ENCODE measurements around the gene LCN15. TPM values are rescaled to one million over a fixed set of nuclear protein-coding genes. Genes with fewer than 3 reads are reported as not detected.
A peak's percentile ranks its signal among the peaks of the same experiment; 100 is the strongest.

Gene LCN15
- total and polyA plus RNA-seq, 2 of the 13 experiments (the other 11 are each of a cell fraction or from before 2014, with no cell fraction given), result 1.3 to 53.7 TPM

DNA sequence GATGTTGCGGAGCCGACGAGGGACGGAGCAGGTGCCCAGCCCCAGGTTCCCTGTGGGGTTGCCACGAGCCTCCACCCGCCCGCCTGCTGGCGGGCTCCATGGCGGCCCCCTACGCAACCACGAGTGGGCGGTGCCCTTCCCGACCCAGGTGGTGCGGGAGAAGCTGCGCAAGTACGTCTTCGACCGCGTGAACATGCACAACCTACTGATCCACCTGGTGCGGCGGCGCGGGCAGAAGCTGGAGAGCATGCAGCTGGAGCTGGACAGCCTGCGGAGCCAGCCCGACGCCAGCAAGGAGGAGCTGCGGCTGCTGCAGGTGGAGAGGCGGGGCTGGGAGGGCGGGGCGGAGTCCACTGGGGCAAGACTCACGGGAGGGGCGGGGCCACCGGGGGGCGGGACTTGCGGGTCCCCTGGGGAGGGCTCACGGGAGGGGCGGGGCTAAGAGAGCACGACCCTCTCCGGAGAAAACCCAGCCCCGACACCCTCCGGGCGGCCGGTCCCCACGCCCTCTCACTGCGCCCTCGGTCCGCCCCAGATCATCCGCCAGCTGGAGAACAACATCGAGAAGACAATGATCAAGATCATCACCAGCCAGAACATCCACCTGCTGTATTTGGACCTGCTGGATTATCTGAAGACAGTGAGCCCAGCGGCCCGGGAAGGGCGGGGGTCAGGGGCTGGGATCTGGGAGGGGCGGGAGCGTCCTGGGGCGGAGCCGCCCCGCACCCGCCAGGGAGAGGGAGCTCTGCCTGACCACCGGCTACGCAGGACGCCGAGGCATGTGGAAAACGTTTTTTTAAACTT is 35.7 kb upstream of the LCN15 start (continued):
- TF ChIP-seq NFE2 (CRISPR knock-in tag; IDR thresholded peaks at IDR 0.05) (no peak), ZNF572 (CRISPR knock-in tag; IDR thresholded peaks at IDR 0.05) (no peak), EZH2 (conservative IDR thresholded peaks at IDR 0.05; ENCODE audit: low read depth, low read length) (no peak), LCORL (IDR thresholded peaks at IDR 0.05) (no peak), LCORL (CRISPR knock-in tag; IDR thresholded peaks at IDR 0.05) (no peak), ZNF749 (CRISPR knock-in tag; IDR thresholded peaks at IDR 0.05; ENCODE audit: borderline replicate concordance) (0 out of 2 replicates have a peak, but pooled peaks have one; percentile 45), NCOA2 (CRISPR knock-in tag; IDR thresholded peaks at IDR 0.05) (peak; percentile 48; the same call in 1 of the 2 replicates), TEAD2 (CRISPR knock-in tag; IDR thresholded peaks at IDR 0.05) (no peak)

DNA sequence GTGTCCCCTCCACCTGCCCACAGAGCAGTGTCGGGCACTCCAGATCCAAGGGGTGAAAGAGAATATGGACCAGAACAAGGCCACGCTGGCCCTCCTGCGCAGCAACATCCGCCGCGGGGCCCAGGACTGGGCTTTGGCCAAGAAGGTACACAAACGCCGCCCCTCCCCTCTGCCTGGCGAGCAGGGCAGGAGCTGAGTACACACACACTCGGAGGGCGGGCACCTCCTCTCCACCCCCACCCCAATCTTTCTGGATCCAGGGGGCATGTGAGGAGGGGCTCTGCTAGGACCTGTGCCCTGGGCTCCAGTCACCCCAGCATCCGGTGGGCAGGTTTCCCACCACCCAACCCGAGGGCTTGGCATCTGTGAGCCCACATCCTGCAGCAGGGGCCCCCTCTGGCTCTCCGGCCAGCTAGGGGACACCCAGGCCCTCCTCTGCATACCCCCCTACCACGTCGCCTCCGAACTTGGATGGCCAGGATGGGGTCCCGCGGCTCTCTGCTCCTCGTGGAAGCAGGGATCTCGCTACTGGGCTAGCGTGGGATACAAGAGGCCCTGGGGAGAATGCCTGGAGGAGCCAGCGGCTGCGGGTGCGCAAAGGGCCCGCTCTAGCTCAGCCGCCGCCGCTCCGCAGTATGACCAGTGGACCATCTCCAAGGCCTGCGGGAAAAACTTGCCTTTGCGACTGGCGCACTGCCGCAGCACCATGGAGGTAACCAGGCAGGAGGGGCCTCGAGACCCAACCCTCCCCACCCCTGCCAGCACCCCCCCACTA is 34.9 kb upstream of the LCN15 start:
- ChIA-PET POLR2A (interaction anchor here (0.7 to 2.8 kb wide), 13 partner anchors 9 to 287 kb away, joined by 3 to 35 read pairs (median 5); partner anchors contain the start of genes CLIC3, ENTPD2, MAN1B1 and RABL6), CTCF (ENCODE audit: low intra/inter-chr PET ratio, low total read pairs) (no interaction called here)
- Histone ChIP-seq H3K4me1 (ENCODE audit: insufficient read depth, low read length) (peaks cover 75% of the 10 kb centered on the region), H3K27me3 (ENCODE audit: control insufficient read depth in 1 of 2, insufficient read depth in 2 of 2, low read length in 2 of 2) (no peaks in the 10 kb centered on the region), H3K4me2 (ENCODE audit: low read depth, low read length) (peak overlapping the region; percentile 90), H3K4me3 (replicated peaks in 1 of 3; ENCODE audit: insufficient read depth in 1 of 3, low read depth in 2 of 3, low read length in 3 of 3) (peak overlapping the region; percentile 57 to 85 (median 75)), H3K36me3 (replicated peaks in 1 of 2; ENCODE audit: control insufficient read depth in 1 of 2, insufficient read depth in 2 of 2, low read length in 2 of 2) (no peaks in the 10 kb centered on the region; a peak in 2 of 5 replicates), H3K9ac (ENCODE audit: insufficient read depth, low read depth, low read length) (peak overlapping the region; percentile 70), H3K27ac (ENCODE audit: extremely low read length, insufficient read depth, low read length) (peak overlapping the region; percentile 84), H2AFZ (ENCODE audit: low read length) (no peak overlapping the region), H4K20me1 (ENCODE audit: insufficient read depth, low read length) (no peaks in the 10 kb centered on the region; the same call in none of the 2 replicates), H3K79me2 (ENCODE audit: insufficient read depth, low read length) (peaks cover 32% of the 10 kb centered on the region), H3K9me3 (ENCODE audit: low read length) (no peaks in the 10 kb centered on the region)
- in situ Hi-C loops (cut with HindIII; ENCODE audit: extremely low pct_ligation_motif_present, low pct_unique_long_range_greater_than_20kb), result no loop called here
- DNase-seq (ENCODE audit: low spot score), result peak; percentile 80
- no TSS peak for BruUV-seq (replicated peaks)
- FAIRE-seq, result no peak
- peak; percentile 62 for ATAC-seq
- intact Hi-C loops (cut with micrococcal nuclease; ENCODE audit: unreplicated experiment), result no loop called here
- 0% methylated on average over 6 of the region's 35 CpGs for WGBS (ENCODE audit: low lambda C conversion rate)
- peak; percentile 95 for TF ChIP-seq ZNF746 (CRISPR knock-in tag; IDR thresholded peaks at IDR 0.05)
- peak; percentile 32; the same call in 1 of the 2 replicates for TF ChIP-seq SIX1 (CRISPR knock-in tag; IDR thresholded peaks at IDR 0.05; ENCODE audit: borderline replicate concordance)
- peak; percentile 93 for TF ChIP-seq RBFOX2 (IDR thresholded peaks at IDR 0.05; ENCODE audit: low read depth, low read length)
- TF ChIP-seq ZZZ3 (CRISPR knock-in tag; IDR thresholded peaks at IDR 0.05; ENCODE audit: borderline replicate concordance), result no peak
- no peak for TF ChIP-seq TBL1XR1 (IDR thresholded peaks at IDR 0.05; ENCODE audit: borderline replicate concordance, low read length, partially characterized antibody)
- no peak for TF ChIP-seq ZNF570 (CRISPR knock-in tag; IDR thresholded peaks at IDR 0.05; ENCODE audit: borderline replicate concordance)
- TF ChIP-seq, protein P1, sequence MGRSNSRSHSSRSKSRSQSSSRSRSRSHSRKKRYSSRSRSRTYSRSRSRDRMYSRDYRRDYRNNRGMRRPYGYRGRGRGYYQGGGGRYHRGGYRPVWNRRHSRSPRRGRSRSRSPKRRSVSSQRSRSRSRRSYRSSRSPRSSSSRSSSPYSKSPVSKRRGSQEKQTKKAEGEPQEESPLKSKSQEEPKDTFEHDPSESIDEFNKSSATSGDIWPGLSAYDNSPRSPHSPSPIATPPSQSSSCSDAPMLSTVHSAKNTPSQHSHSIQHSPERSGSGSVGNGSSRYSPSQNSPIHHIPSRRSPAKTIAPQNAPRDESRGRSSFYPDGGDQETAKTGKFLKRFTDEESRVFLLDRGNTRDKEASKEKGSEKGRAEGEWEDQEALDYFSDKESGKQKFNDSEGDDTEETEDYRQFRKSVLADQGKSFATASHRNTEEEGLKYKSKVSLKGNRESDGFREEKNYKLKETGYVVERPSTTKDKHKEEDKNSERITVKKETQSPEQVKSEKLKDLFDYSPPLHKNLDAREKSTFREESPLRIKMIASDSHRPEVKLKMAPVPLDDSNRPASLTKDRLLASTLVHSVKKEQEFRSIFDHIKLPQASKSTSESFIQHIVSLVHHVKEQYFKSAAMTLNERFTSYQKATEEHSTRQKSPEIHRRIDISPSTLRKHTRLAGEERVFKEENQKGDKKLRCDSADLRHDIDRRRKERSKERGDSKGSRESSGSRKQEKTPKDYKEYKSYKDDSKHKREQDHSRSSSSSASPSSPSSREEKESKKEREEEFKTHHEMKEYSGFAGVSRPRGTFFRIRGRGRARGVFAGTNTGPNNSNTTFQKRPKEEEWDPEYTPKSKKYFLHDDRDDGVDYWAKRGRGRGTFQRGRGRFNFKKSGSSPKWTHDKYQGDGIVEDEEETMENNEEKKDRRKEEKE (IDR thresholded peaks at IDR 0.05), result no peak
- no peak for TF ChIP-seq ZNF496 (CRISPR knock-in tag; IDR thresholded peaks at IDR 0.05; ENCODE audit: insufficient replicate concordance)
- TF ChIP-seq ZNF619 (CRISPR knock-in tag; IDR thresholded peaks at IDR 0.05), result no peak
- TF ChIP-seq FOXJ3 (CRISPR knock-in tag; IDR thresholded peaks at IDR 0.05; ENCODE audit: borderline replicate concordance), result peak; percentile 84
- TF ChIP-seq, protein P2, sequence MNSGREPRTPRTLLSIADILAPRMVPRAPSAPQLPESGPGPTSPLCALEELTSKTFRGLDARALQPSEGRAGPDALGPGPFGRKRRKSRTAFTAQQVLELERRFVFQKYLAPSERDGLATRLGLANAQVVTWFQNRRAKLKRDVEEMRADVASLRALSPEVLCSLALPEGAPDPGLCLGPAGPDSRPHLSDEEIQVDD (CRISPR knock-in tag; IDR thresholded peaks at IDR 0.05; ENCODE audit: borderline replicate concordance), result no peak; the same call in 1 of the 2 replicates
- TF ChIP-seq NFE2 (CRISPR knock-in tag; IDR thresholded peaks at IDR 0.05), result no peak
